ENCODE results near the gene BEX3.

DNA sequence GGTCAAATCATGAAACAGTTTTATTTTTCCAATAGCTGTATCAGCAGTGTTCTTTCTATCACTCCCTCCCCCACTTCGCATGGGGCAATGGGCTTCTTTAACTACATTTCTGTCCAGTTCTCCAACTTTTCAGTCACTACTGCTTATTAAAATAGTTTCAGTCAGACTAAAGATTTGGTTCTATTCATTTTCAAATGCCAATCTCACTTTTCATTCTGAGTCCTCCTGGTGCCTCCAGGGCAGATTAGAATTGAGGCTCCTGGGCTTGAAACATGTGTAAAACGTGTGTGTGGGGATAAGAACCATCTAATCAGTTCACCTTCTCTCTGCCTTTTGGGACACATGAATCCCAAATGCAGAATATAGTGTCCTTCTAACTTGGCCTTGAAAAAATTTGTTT lies 3.5 kb upstream of the BEX3 start:
- TF ChIP-seq, protein P1, sequence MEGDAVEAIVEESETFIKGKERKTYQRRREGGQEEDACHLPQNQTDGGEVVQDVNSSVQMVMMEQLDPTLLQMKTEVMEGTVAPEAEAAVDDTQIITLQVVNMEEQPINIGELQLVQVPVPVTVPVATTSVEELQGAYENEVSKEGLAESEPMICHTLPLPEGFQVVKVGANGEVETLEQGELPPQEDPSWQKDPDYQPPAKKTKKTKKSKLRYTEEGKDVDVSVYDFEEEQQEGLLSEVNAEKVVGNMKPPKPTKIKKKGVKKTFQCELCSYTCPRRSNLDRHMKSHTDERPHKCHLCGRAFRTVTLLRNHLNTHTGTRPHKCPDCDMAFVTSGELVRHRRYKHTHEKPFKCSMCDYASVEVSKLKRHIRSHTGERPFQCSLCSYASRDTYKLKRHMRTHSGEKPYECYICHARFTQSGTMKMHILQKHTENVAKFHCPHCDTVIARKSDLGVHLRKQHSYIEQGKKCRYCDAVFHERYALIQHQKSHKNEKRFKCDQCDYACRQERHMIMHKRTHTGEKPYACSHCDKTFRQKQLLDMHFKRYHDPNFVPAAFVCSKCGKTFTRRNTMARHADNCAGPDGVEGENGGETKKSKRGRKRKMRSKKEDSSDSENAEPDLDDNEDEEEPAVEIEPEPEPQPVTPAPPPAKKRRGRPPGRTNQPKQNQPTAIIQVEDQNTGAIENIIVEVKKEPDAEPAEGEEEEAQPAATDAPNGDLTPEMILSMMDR (IDR thresholded peaks at IDR 0.05) = no peak
- no peak for TF ChIP-seq EP300 (IDR thresholded peaks at IDR 0.05)
- no peak for TF ChIP-seq POLR2A (IDR thresholded peaks at IDR 0.05)
